Ectodermal cell (in vitro differentiated cells): Measurements from ENCODE around the gene KRAS.

ENCODE experiments used
- H3K27ac ChIP-seq: 2 replicates; pipeline ENCODE4 v1.7.0; 2013; ENCODE audit warnings: mild to moderate bottlenecking, low read depth, low read length; ENCODE audit not compliant: insufficient read depth, poor library complexity, severe bottlenecking
- H3K27me3 ChIP-seq: 2 replicates; pipeline ENCODE4 v1.7.0; 2013; ENCODE audit warnings: mild to moderate bottlenecking, low read length; ENCODE audit not compliant: insufficient read depth, control insufficient read depth, poor library complexity, severe bottlenecking
- H3K36me3 ChIP-seq: one replicate; pipeline ENCODE4 v1.7.0; 2013; ENCODE audit warnings: low read length; ENCODE audit not compliant: control insufficient read depth, insufficient read depth
- H3K4me1 ChIP-seq: one replicate; pipeline ENCODE4 v1.7.0; 2013; ENCODE audit warnings: low read length; ENCODE audit not compliant: control insufficient read depth, insufficient read depth
- H3K4me3 ChIP-seq: 2 replicates; pipeline ENCODE4 v1.7.0; 2013; ENCODE audit warnings: low read depth, low read length, control low read depth; ENCODE audit not compliant: insufficient read depth
- H3K9me3 ChIP-seq: 2 replicates; pipeline ENCODE4 v1.7.0; 2013; ENCODE audit warnings: mild to moderate bottlenecking, low read length, moderate library complexity; ENCODE audit not compliant: control insufficient read depth
- whole genome bisulfite sequencing, 2 experiments: methylation state at CpG; one replicate each; pipeline ENCODE4 v1.1.7; 2013; ENCODE audit warnings: missing lambda C conversion rate in 2 of 2; 5-methylcytosine and 5-hydroxymethylcytosine counted together

Gene KRAS

DNA sequence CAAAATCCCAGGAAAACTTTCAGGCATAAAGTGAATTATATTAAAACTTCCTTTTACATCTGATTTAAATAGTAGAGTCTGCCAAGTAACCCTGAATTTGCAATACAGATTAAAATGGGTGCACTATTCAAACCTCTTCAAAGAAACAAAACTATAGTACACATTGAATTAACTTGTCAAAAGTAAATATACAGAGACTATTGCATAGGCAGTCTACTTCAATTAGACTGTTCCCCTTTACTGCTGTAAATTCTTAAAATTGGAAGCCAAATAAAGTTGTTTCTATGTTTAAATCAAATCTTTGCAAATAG is 7.1 kb downstream of the KRAS start:
- Histone ChIP-seq H3K9me3 (no peaks in the 10 kb centered on the region), H3K4me1 (no peaks in the 10 kb centered on the region), H3K27me3 (no peaks in the 10 kb centered on the region), H3K36me3 (peaks cover 3% of the 10 kb centered on the region), H3K4me3 (no peak overlapping the region), H3K27ac (no peak overlapping the region)

DNA sequence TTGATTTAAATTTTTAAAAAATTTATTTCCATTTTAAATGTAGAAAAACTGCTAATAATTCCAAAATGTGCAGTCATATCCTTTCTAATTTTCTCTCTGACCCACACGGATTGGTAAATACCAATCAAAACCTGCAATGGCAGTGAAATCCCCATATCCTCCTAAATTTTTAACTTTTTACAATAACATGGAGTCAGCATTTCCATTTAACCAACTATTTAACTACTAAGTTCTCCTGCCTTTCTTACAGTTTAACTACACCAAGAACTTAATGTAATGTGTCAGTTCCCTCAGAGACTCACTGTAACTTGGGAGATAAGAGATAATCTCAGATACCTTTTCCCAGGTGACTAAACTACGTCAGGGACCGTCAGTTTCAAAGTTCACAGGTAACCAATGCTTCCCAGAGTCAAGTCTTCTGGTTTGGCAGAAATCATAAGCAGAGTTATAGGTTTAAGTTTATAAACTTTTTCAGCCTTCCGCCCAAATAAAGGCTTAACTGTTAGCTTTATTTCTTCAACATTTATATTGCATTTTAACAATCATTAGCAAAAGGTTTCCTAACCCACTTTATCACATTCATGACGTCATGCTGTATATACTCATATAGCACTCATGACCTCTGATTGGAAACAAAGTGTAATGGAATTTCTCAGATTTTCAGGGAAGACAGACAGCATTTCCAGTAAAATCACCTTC is 7.6 kb downstream of the KRAS start:
- Histone ChIP-seq H3K27ac (no peak overlapping the region), H3K27me3 (no peaks in the 10 kb centered on the region), H3K4me1 (no peaks in the 10 kb centered on the region), H3K9me3 (no peaks in the 10 kb centered on the region), H3K36me3 (peaks cover 3% of the 10 kb centered on the region), H3K4me3 (no peak overlapping the region)
- 93 to 95% methylated on average over 5 of the region's 5 CpGs for WGBS, 2 experiments

DNA sequence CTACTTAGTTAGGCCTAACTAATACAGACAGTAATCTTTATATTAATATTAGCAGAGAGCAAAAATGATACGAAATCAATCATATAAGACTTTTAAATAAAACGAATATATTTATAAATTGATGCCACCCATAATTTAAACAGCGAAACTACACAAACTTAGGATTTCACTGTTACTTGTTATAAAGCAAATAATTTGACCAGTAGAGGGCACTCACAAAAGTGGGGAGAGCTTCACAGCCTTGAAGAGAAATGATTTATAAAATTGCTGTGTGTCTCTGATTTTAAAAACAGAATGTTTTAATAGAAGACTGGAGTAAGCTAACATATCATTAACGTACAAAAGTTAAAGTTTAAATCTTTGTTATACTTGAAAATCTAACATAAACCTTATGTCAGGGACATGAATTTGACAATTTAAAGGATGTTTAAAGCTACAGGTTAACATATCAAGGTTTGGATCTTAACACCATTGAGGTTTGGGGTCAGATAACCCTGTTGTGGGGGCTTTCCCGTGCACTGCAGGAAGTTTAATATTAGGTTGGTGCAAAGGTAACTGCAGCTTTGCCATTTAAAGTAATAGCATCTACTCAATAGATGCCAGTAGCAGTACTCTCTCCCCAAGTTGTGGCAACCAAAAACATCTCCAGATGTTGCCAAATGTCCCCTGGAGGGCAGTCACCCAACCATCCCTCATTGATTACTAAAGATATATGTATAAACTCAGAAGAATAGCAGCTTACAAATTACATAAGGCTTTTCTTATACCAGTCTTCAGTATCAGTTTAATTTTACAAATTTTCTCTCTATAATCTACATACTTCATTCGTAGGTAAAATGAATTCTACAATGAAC is 9.3 kb downstream of the KRAS start:
- Histone ChIP-seq H3K36me3 (peaks cover 4% of the 10 kb centered on the region), H3K4me3 (no peak overlapping the region), H3K27ac (no peak overlapping the region), H3K27me3 (no peaks in the 10 kb centered on the region), H3K9me3 (no peaks in the 10 kb centered on the region), H3K4me1 (no peaks in the 10 kb centered on the region)
- WGBS, 2 experiments, result 83 to 87% methylated on average over 1 to 4 of the region's 6 CpGs

DNA sequence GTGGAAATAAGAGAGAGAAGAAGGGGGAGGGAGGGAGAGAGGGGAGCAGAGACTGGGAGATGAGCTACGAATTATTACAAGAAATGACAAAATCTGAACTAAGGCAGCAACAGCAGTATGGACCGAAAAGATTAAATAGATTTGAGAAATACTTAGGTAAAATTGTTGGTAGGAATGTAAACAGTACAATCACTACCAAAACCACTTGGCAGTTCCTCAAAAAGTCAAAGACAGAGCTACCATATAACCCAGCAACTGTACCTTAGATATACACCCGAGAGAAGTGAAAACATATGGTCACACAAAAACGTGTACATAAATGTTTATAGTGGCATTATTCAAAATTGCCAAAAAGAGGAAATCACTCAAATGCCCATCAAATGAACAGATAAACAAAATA is 14.1 kb downstream of the KRAS start:
- Histone ChIP-seq H3K27ac (no peak overlapping the region), H3K36me3 (peaks cover 4% of the 10 kb centered on the region), H3K27me3 (no peaks in the 10 kb centered on the region), H3K4me3 (no peak overlapping the region), H3K9me3 (no peaks in the 10 kb centered on the region), H3K4me1 (no peaks in the 10 kb centered on the region)
- WGBS, 2 experiments, result 89 to 99% methylated on average over 3 to 4 of the region's 4 CpGs

DNA sequence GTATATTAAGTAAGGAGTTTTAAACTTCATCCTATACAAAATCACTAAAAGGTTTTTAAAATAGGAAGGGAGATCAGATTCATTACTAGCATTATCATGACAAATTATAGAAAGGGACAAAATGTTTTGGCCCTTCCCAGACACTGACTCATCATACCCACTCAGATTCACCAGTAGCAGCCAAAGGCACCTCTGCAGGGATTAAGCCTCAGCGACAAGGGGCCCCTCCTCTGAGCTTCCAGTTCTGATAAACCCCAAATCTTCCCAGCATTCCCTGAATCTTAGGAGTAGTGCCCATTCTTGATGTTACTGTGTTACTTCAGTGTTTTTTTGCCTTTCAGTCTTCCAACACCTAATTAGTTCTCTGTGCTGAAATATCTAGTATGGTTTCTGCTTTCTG is 14.5 kb downstream of the KRAS start:
- H3K27me3 ChIP-seq, result no peaks in the 10 kb centered on the region
- WGBS, 2 experiments, result 61 to 87% methylated on average over 1 of the region's 1 CpG
- H3K4me3 ChIP-seq, result no peak overlapping the region
- H3K36me3 ChIP-seq, result peaks cover 4% of the 10 kb centered on the region
- no peaks in the 10 kb centered on the region for H3K4me1 ChIP-seq
- no peak overlapping the region for H3K27ac ChIP-seq
- no peaks in the 10 kb centered on the region for H3K9me3 ChIP-seq

DNA sequence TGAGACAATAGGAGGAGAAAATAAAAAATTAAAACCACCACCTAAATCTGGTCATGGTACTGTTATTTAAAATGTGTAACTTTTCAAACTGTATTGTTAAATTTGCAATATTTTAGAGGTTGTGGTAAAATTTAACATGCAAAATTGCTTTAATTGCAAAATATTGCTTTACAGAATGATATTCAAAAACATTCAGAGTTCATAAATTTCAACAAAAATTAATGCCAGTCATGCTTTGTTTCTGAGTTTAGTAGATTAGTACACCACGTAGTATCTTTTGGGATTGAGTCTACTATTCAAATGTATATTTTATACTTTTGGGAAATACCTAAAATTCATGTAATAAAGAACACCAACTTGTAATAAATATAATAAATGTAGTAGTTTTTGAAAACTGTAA is 37.4 kb downstream of the KRAS start:
- Histone ChIP-seq H3K4me3 (no peak overlapping the region), H3K4me1 (no peaks in the 10 kb centered on the region), H3K9me3 (no peaks in the 10 kb centered on the region), H3K27me3 (no peaks in the 10 kb centered on the region), H3K36me3 (no peaks in the 10 kb centered on the region), H3K27ac (no peak overlapping the region)
- WGBS, 2 experiments, result 80% methylated on average over 1 of the region's 1 CpG; no CpG with 5 or more reads in 1 of the 2 experiments

DNA sequence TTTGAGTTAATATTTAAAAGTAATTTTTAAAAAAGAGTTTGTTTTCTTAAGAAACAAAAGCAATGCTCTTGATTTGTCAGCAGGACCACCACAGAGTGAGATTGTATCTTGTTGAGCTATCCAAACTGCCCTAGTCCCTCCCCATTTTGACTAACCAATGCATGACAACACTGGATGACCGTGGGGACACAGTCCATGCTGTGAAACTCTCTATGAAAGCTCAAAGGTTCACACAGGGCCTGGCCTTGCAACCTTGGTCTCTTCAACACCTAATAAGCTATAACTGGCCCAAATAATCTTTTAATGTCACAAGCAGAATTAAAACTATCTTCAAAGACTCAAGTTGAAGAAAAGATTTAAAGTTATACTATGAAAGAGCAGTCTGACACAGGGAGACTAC is 42.2 kb downstream of the KRAS start:
- Histone ChIP-seq H3K36me3 (no peaks in the 10 kb centered on the region), H3K27me3 (no peaks in the 10 kb centered on the region), H3K27ac (no peak overlapping the region), H3K9me3 (no peaks in the 10 kb centered on the region), H3K4me3 (no peak overlapping the region), H3K4me1 (no peaks in the 10 kb centered on the region)
- 80 to 82% methylated on average over 1 of the region's 1 CpG for WGBS, 2 experiments

DNA sequence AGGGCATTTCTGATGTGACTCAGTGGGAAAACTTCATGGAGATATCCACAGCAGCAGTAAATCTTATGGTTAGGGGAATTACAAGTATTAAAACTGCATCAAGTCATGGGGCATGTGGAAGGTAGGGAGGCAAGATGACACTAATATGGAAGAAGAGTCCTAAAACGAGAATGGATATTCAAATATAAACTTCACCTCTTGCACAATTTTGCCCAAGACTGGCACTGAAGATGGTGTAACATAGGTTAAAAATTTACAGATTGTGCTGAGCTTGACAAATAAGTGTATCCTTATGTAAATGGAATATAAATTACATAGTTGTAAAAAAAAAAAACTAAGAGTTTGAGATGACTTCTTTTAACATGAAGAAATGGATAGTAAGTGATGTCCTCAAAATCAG is 42.9 kb downstream of the KRAS start:
- WGBS, 2 experiments, result 92 to 100% methylated on average over 1 of the region's 1 CpG
- no peaks in the 10 kb centered on the region for H3K9me3 ChIP-seq
- no peaks in the 10 kb centered on the region for H3K36me3 ChIP-seq
- H3K4me3 ChIP-seq, result no peak overlapping the region
- no peak overlapping the region for H3K27ac ChIP-seq
- H3K27me3 ChIP-seq, result no peaks in the 10 kb centered on the region
- no peaks in the 10 kb centered on the region for H3K4me1 ChIP-seq

DNA sequence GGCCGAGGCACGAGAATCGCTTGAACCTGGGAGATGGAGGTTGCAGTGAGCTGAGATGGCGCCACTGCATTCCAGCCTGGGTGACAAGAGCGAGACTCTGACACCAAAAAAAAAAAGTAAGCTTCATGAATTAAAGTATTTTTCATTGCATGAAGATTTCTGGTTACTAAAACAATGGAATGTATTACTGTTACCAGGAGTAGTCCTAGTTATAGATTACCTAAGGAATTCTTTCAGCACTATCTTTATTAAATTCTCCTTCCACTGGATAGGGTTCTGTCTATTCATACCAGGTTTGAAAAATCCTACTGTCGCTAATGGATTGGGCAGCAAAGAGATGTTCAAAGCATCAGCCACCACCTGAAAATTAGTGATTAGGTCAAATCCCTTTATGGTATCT is 43.3 kb downstream of the KRAS start:
- Histone ChIP-seq H3K9me3 (no peaks in the 10 kb centered on the region), H3K27me3 (no peaks in the 10 kb centered on the region), H3K36me3 (no peaks in the 10 kb centered on the region), H3K27ac (no peak overlapping the region), H3K4me3 (no peak overlapping the region), H3K4me1 (no peaks in the 10 kb centered on the region)
- 97% methylated on average over 6 of the region's 6 CpGs for WGBS, 2 experiments

DNA sequence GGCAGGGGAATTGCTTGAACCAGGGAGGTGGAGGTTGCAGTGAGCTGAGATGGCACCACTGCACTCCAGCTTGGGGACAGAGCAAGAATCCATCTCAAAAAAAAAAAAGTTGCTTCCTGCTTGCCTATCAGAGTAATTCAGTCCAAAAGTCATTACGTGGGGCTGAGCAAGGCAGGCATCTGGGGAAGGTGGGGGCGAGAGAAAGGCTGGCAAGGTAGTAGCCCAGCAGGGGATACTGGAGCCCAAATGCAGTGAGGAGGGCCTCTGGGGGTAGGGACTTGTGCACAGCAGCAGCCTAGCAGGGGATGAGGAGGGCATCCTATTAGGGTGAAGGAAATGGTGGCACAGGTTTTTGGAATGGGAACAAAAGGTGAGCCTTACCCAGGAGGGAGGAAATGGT is 48.6 kb downstream of the KRAS start:
- Histone ChIP-seq H3K4me3 (no peak overlapping the region), H3K27ac (no peak overlapping the region), H3K4me1 (no peaks in the 10 kb centered on the region), H3K27me3 (no peaks in the 10 kb centered on the region), H3K9me3 (no peaks in the 10 kb centered on the region), H3K36me3 (no peaks in the 10 kb centered on the region)
- 90 to 92% methylated on average over 2 of the region's 2 CpGs for WGBS, 2 experiments
